OCI-LY7 (cell line): ENCODE results near the gene PFKFB4. TPM values are rescaled to one million over a fixed set of nuclear protein-coding genes. Genes with fewer than 3 reads are reported as not detected.

Source experiments
- BruUV-seq: library from RNA; stranded (reverse); fragments of 400-500 nt; replicated peaks from 2 replicates; lab custom pipeline; 2021; lab: Mats Ljungman, UMichigan
- CTCF ChIA-PET: fragments of 300-600 bp; sonication (Branson Sonifier 250); formaldehyde crosslinking; loops from one replicate; lab custom pipeline; 2022; ENCODE audit warnings: antibody characterized with exemption; ENCODE audit not compliant: unreplicated experiment; lab: Charles Lee
- POLR2A ChIA-PET: fragments of 300-600 bp; sonication (Branson Sonifier 250); formaldehyde crosslinking; loops from one replicate; lab custom pipeline; 2022; ENCODE audit warnings: antibody characterized with exemption; lab: Charles Lee
- DNase-seq: peaks from one replicate; pipeline ENCODE4 v3.0.0-alpha.2; 2015; ENCODE audit warnings: low spot score
- H2AFZ ChIP-seq: fragments of 200-600 bp; sonication (generic), shearing (Covaris generic); 2 replicates; pipeline ENCODE4 v1.6.1; 2014; ENCODE audit warnings: mild to moderate bottlenecking, antibody characterized with exemption, low read length, moderate library complexity
- H3K27ac ChIP-seq: fragments of 200-600 bp; sonication (generic); 2 replicates; pipeline ENCODE4 v1.5.1; 2014; ENCODE audit warnings: mixed run types, low read depth, mild to moderate bottlenecking, moderate library complexity, low read length, inconsistent platforms; ENCODE audit not compliant: poor library complexity, severe bottlenecking
- H3K36me3 ChIP-seq: fragments of 200-600 bp; sonication (generic); 2 replicates; pipeline ENCODE4 v1.6.1; 2014; ENCODE audit warnings: mild to moderate bottlenecking, antibody characterized with exemption, low read length, moderate library complexity, mixed read lengths; ENCODE audit not compliant: insufficient read depth
- H3K4me1 ChIP-seq: fragments of 200-600 bp; sonication (generic); 2 replicates; pipeline ENCODE4 v1.5.1; 2014; ENCODE audit warnings: mild to moderate bottlenecking, low read length; ENCODE audit not compliant: insufficient read depth, poor library complexity, severe bottlenecking
- H3K4me2 ChIP-seq: fragments of 200-600 bp; sonication (generic); 2 replicates; pipeline ENCODE4 v1.6.1; 2014; ENCODE audit warnings: mild to moderate bottlenecking, low read length
- H3K4me3 ChIP-seq: fragments of 200-600 bp; sonication (generic); 2 replicates; pipeline ENCODE4 v1.5.1; 2014; ENCODE audit warnings: mild to moderate bottlenecking, low read depth, low read length; ENCODE audit not compliant: poor library complexity, severe bottlenecking
- H3K79me2 ChIP-seq: fragments of 200-600 bp; sonication (generic); 2 replicates; pipeline ENCODE4 v1.6.1; 2016; ENCODE audit warnings: low read depth, mild to moderate bottlenecking, low read length, moderate library complexity, mixed read lengths; ENCODE audit not compliant: insufficient read depth
- H3K9me2 ChIP-seq: fragments of 200-600 bp; sonication (generic); 2 replicates; pipeline ENCODE4 v1.6.1; 2016; ENCODE audit warnings: mild to moderate bottlenecking, low read length, mixed read lengths; ENCODE audit not compliant: insufficient read depth
- H3K9me3 ChIP-seq: fragments of 200-600 bp; sonication (generic); 2 replicates; pipeline ENCODE4 v1.6.1; 2014; ENCODE audit warnings: mild to moderate bottlenecking, mixed run types, low read length, mixed read lengths
- H4K20me1 ChIP-seq: fragments of 200-600 bp; sonication (generic); 2 replicates; pipeline ENCODE4 v1.6.1; 2014; ENCODE audit warnings: mild to moderate bottlenecking, antibody characterized with exemption, low read length, moderate library complexity, mixed read lengths; ENCODE audit not compliant: insufficient read depth
- EZH2phosphoT487 ChIP-seq: fragments of 200-600 bp; sonication (generic); IDR thresholded peaks from 2 replicates; pipeline ENCODE4 v1.6.1; 2018; ENCODE audit warnings: low read depth, borderline replicate concordance, mild to moderate bottlenecking, mixed run types, antibody characterized with exemption, low read length, moderate library complexity, mixed read lengths
- intact Hi-C: fragments of 100-400 bp; cut with micrococcal nuclease; formaldehyde crosslinking; loops from one replicate; pipeline ENCODE4 v1.10.0; 2022; ENCODE audit not compliant: unreplicated experiment
- microRNA-seq: library from miRNA; unstranded; fragments of <30 nt; microRNA quantifications from one replicate; pipeline ENCODE4 v1.2.0, GENCODE V29; 2022; ENCODE audit warnings: borderline replicate concordance
- small RNA-seq: library from RNA; depleted of rRNA; stranded (forward); fragments of <200 nt; gene quantifications from one replicate; pipeline ENCODE3, GENCODE V24; 2014
- total RNA-seq, 2 experiments: library from RNA; depleted of rRNA in 1 of 2; stranded (reverse); fragments of >200 nt in 1 of 2; shearing (Covaris generic) in 1 of 2; gene quantifications; 2 replicates each; pipeline ENCODE4 v1.2.3, GENCODE V29; 2014 to 2022
- TF ChIP-seq, protein P1 (sequence below): fragments of 200-600 bp; sonication (generic); conservative IDR thresholded peaks from 2 replicates; pipeline ENCODE4 v1.5.1; 2014; ENCODE audit warnings: mild to moderate bottlenecking, antibody characterized with exemption, low read length, moderate library complexity, mixed read lengths

Gene PFKFB4
- total RNA-seq, 2 experiments from 2014 or later, result 5.0 to 29.0 TPM

DNA sequence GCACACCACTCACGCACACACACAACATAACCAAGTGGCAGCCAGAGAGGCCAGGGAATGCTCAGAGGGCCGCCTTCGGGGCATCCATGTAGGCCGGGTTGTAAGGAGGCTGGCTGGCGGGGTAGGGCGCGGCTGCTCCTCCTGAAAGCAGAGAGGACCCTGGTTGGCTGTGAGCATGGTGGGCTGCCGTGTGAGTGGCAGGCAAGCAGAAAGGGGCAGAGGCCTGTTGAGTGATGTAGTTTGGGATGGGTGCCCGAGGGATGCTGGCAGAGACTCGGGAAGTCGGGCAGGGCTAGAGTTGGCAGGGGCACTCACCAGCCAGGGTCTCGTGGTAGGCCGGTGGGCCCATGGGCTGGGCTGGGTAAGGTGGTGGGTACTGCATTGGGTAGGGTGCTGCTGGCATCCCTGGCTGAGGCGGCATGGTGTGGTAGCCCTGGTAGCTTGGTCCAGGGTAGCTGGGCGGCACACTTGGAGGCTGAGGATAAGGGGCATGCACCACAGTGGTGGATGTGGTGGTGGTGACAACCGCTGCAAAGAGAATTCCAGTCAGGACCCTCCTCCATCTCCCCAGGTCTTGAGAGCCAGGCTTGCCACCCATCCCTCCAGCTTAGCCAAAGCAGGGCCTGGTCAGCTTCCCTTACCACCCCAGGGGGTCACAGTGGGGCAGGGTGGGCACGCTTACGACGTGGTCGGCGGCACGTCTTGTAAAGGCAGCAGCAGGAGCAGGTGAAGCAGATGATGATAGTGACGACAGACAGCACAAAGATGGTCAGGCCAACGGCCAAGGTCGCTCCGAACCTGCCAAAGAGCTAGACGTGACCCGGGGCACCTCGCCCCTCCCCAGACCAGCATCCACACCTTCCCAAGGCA is 87.3 kb downstream of the PFKFB4 start:
- H2AFZ ChIP-seq, result no peak overlapping the region
- intact Hi-C loops, result no loop called here
- peak overlapping the region; percentile 16 for H3K4me3 ChIP-seq
- CTCF ChIA-PET, result no interaction called here
- H3K27ac ChIP-seq, result peak overlapping the region; percentile 53
- no peaks in the 10 kb centered on the region for H3K9me2 ChIP-seq
- peak overlapping the region; percentile 86 for H3K4me2 ChIP-seq
- H3K36me3 ChIP-seq, result peaks cover 33% of the 10 kb centered on the region
- POLR2A ChIA-PET, result interaction anchor here (0.7 to 1.0 kb wide), 2 partner anchors 23 to 30 kb away, joined by 3 to 4 read pairs; partner anchors contain the start of genes ATRIP, CCDC51 and TMA7
- no peaks in the 10 kb centered on the region for H3K9me3 ChIP-seq
- no peak for TF ChIP-seq EZH2phosphoT487
- TF ChIP-seq, protein P1, sequence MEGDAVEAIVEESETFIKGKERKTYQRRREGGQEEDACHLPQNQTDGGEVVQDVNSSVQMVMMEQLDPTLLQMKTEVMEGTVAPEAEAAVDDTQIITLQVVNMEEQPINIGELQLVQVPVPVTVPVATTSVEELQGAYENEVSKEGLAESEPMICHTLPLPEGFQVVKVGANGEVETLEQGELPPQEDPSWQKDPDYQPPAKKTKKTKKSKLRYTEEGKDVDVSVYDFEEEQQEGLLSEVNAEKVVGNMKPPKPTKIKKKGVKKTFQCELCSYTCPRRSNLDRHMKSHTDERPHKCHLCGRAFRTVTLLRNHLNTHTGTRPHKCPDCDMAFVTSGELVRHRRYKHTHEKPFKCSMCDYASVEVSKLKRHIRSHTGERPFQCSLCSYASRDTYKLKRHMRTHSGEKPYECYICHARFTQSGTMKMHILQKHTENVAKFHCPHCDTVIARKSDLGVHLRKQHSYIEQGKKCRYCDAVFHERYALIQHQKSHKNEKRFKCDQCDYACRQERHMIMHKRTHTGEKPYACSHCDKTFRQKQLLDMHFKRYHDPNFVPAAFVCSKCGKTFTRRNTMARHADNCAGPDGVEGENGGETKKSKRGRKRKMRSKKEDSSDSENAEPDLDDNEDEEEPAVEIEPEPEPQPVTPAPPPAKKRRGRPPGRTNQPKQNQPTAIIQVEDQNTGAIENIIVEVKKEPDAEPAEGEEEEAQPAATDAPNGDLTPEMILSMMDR, result no peak
- H3K79me2 ChIP-seq, result peaks cover 51% of the 10 kb centered on the region
- BruUV-seq, result no TSS peak
- DNase-seq, result no peak
- H4K20me1 ChIP-seq, result no peaks in the 10 kb centered on the region; the same call in 1 of the 2 replicates
- H3K4me1 ChIP-seq, result peaks cover 72% of the 10 kb centered on the region

DNA sequence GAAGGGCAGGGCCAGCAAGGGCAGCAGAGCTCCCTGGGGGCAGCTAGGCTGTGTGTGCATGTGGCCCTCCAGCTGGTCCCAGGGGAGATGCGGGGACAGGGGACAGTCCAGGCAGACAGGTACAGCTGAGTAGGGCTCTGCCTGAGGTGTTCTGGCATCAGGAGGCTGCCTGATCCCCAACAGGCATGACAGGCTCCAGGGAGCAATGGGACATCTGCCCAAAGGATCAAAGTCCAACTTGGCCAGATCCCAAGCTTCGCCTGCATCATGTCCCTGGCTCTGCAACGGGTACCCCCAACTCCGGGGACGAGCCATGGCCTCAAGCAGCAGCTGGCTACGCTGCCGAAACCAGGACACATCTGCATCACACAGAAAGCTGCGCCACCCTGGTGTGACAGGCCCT is 88.3 kb downstream of the PFKFB4 start:
- H3K36me3 ChIP-seq, result peaks cover 33% of the 10 kb centered on the region
- POLR2A ChIA-PET, result no interaction called here
- H4K20me1 ChIP-seq, result no peaks in the 10 kb centered on the region; the same call in 1 of the 2 replicates
- peak overlapping the region; percentile 86 for H3K4me2 ChIP-seq
- H3K4me1 ChIP-seq, result peaks cover 67% of the 10 kb centered on the region
- peak overlapping the region; percentile 15 for H3K27ac ChIP-seq
- CTCF ChIA-PET, result no interaction called here
- H2AFZ ChIP-seq, result no peak overlapping the region
- no TSS peak for BruUV-seq
- H3K9me3 ChIP-seq, result no peaks in the 10 kb centered on the region
- no peaks in the 10 kb centered on the region for H3K9me2 ChIP-seq
- no peak for DNase-seq
- peaks cover 51% of the 10 kb centered on the region for H3K79me2 ChIP-seq
- intact Hi-C loops, result no loop called here
- H3K4me3 ChIP-seq, result no peak overlapping the region
- TF ChIP-seq, protein P1, result no peak
- TF ChIP-seq EZH2phosphoT487, result no peak

Small RNA genes within 50 kb of the gene (microRNA-seq; reads per million reads assigned to microRNA genes)
- gene MIR6823 (not detected), gene MIR711 (not detected)

Small RNA genes within 50 kb of the gene (small RNA-seq; reads per million reads assigned to genes)
- not detected for gene MIR6823

Other genes with a start within 250 kb of the PFKFB4 start
- not detected in 2 replicates for gene SPINK8, start 223.1 kb downstream of the PFKFB4 start, total RNA-seq (2014; rRNA removed; shearing (Covaris generic))
- not detected in 2 replicates for gene SPINK8, start 223.1 kb downstream of the PFKFB4 start, total RNA-seq (2022)
- 0.28 and 0.50 TPM in 2 replicates for gene FBXW12, start 184.6 kb downstream of the PFKFB4 start, total RNA-seq (2014; rRNA removed; shearing (Covaris generic))
- 0.37 and 0.44 TPM in 2 replicates for gene FBXW12, start 184.6 kb downstream of the PFKFB4 start, total RNA-seq (2022)
- 4.4 and 14.9 TPM in 2 replicates for gene PLXNB1, start 126.7 kb downstream of the PFKFB4 start, total RNA-seq (2014; rRNA removed; shearing (Covaris generic))
- 6.4 and 7.7 TPM in 2 replicates for gene PLXNB1, start 126.7 kb downstream of the PFKFB4 start, total RNA-seq (2022)
- gene CCDC51, start 116.7 kb downstream of the PFKFB4 start, total RNA-seq (2014; rRNA removed; shearing (Covaris generic)), result 22.0 and 23.0 TPM in 2 replicates
- 21.2 and 24.9 TPM in 2 replicates for gene CCDC51, start 116.7 kb downstream of the PFKFB4 start, total RNA-seq (2022)
- gene TMA7, start 116.5 kb downstream of the PFKFB4 start, total RNA-seq (2014; rRNA removed; shearing (Covaris generic)), result 313 and 486 TPM in 2 replicates
- gene TMA7, start 116.5 kb downstream of the PFKFB4 start, total RNA-seq (2022), result 226 and 250 TPM in 2 replicates
- 16.3 and 16.8 TPM in 2 replicates for gene ATRIP, start 110.1 kb downstream of the PFKFB4 start, total RNA-seq (2014; rRNA removed; shearing (Covaris generic))
- 20.3 and 24.5 TPM in 2 replicates for gene ATRIP, start 110.1 kb downstream of the PFKFB4 start, total RNA-seq (2022)
- 80.5 and 102 TPM in 2 replicates for gene SHISA5, start 52.6 kb downstream of the PFKFB4 start, total RNA-seq (2014; rRNA removed; shearing (Covaris generic))
- 97.1 and 97.3 TPM in 2 replicates for gene SHISA5, start 52.6 kb downstream of the PFKFB4 start, total RNA-seq (2022)
- 0.16 TPM in 1 of 2 replicates, not detected in the other for gene UCN2, start 7.0 kb upstream of the PFKFB4 start, total RNA-seq (2014; rRNA removed; shearing (Covaris generic))
- gene UCN2, start 7.0 kb upstream of the PFKFB4 start, total RNA-seq (2022), result not detected in 2 replicates
- 4.1 and 7.9 TPM in 2 replicates for gene COL7A1, start 38.5 kb upstream of the PFKFB4 start, total RNA-seq (2014; rRNA removed; shearing (Covaris generic))
- 7.0 and 10.8 TPM in 2 replicates for gene COL7A1, start 38.5 kb upstream of the PFKFB4 start, total RNA-seq (2022)
- 125 and 168 TPM in 2 replicates for gene UQCRC1, start 52.8 kb upstream of the PFKFB4 start, total RNA-seq (2014; rRNA removed; shearing (Covaris generic))
- 159 and 194 TPM in 2 replicates for gene UQCRC1, start 52.8 kb upstream of the PFKFB4 start, total RNA-seq (2022)
- not detected in 2 replicates for gene TMEM89, start 65.0 kb upstream of the PFKFB4 start, total RNA-seq (2014; rRNA removed; shearing (Covaris generic))
- 1.6 TPM in 1 of 2 replicates, not detected in the other for gene TMEM89, start 65.0 kb upstream of the PFKFB4 start, total RNA-seq (2022)
- gene SLC26A6, start 78.7 kb upstream of the PFKFB4 start, total RNA-seq (2014; rRNA removed; shearing (Covaris generic)), result 28.4 and 42.1 TPM in 2 replicates
- gene SLC26A6, start 78.7 kb upstream of the PFKFB4 start, total RNA-seq (2022), result 37.2 and 47.3 TPM in 2 replicates
- 2.3 and 3.0 TPM in 2 replicates for gene CELSR3, start 106.1 kb upstream of the PFKFB4 start, total RNA-seq (2014; rRNA removed; shearing (Covaris generic))
- 8.4 and 9.1 TPM in 2 replicates for gene CELSR3, start 106.1 kb upstream of the PFKFB4 start, total RNA-seq (2022)
- 34.8 and 42.1 TPM in 2 replicates for gene NCKIPSD, start 129.1 kb upstream of the PFKFB4 start, total RNA-seq (2014; rRNA removed; shearing (Covaris generic))
- 33.9 and 39.9 TPM in 2 replicates for gene NCKIPSD, start 129.1 kb upstream of the PFKFB4 start, total RNA-seq (2022)
- gene IP6K2, start 160.4 kb upstream of the PFKFB4 start, total RNA-seq (2014; rRNA removed; shearing (Covaris generic)), result 63.4 and 77.0 TPM in 2 replicates
- 92.7 and 96.9 TPM in 2 replicates for gene IP6K2, start 160.4 kb upstream of the PFKFB4 start, total RNA-seq (2022)